CD14-positive monocyte (primary cell): ENCODE measurements around the gene TMEM117. TPM values are rescaled to one million over a fixed set of nuclear protein-coding genes. Genes with fewer than 3 reads are reported as not detected.

ENCODE experiments used
- DNase-seq, 3 donors: peaks; one replicate each; pipeline ENCODE4 v3.0.0-alpha.2; 2011 to 2022
- H2AFZ ChIP-seq: 2 replicates; pipeline ENCODE4 v1.6.0; 2012; ENCODE audit warnings: mild to moderate bottlenecking, low read depth, low read length, inconsistent platforms; ENCODE audit not compliant: insufficient read depth, poor library complexity, severe bottlenecking
- H3K27ac ChIP-seq, 2 donors: 1 replicate in 1 of 2; 2 replicates in 1 of 2; pipeline ENCODE4 v1.5.1; 2012 to 2013; ENCODE audit warnings: low read length in 2 of 2, control low read depth in 1 of 2, inconsistent platforms in 1 of 2, low read depth in 1 of 2, mild to moderate bottlenecking in 1 of 2
- H3K27me3 ChIP-seq, 2 donors: one replicate each; pipeline versions ENCODE4 v1.6.0 to v1.6.1; 2011 to 2013; ENCODE audit warnings: low read length in 2 of 2; ENCODE audit not compliant: control insufficient read depth in 2 of 2, insufficient read depth in 2 of 2
- H3K36me3 ChIP-seq, 2 donors: replicated peaks in 1 of 2; 1 replicate in 1 of 2; 2 replicates in 1 of 2; pipeline versions ENCODE4 v1.5.1 to v1.6.1; 2012 to 2013; ENCODE audit warnings: low read length in 2 of 2, control low read depth in 1 of 2, inconsistent platforms in 1 of 2, mild to moderate bottlenecking in 1 of 2; ENCODE audit not compliant: insufficient read depth in 2 of 2, control insufficient read depth in 1 of 2
- H3K4me1 ChIP-seq, 2 donors: 1 replicate in 1 of 2; 2 replicates in 1 of 2; pipeline versions ENCODE4 v1.5.1 to v1.6.1; 2012 to 2013; ENCODE audit warnings: low read length in 2 of 2, control low read depth in 1 of 2, inconsistent platforms in 1 of 2, mild to moderate bottlenecking in 1 of 2, moderate library complexity in 1 of 2; ENCODE audit not compliant: insufficient read depth in 2 of 2, control insufficient read depth in 1 of 2
- H3K4me2 ChIP-seq: replicated peaks from 2 replicates; pipeline ENCODE3; 2012; ENCODE audit warnings: low read length, moderate library complexity, mild to moderate bottlenecking; ENCODE audit not compliant: poor library complexity, severe bottlenecking; ENCODE audit errors: extremely low read depth
- H3K4me3 ChIP-seq, 3 experiments: fragments of 200-600 bp in 1 of 3; sonication (generic) in 1 of 3; replicated peaks in 1 of 3; 1 replicate in 2 of 3; 2 replicates in 1 of 3; pipeline ENCODE4 v1.5.1; 2011 to 2013; ENCODE audit warnings: low read length in 3 of 3, mild to moderate bottlenecking in 3 of 3, control low read depth in 2 of 3, low read depth in 2 of 3, inconsistent platforms in 1 of 3, moderate library complexity in 1 of 3
- H3K79me2 ChIP-seq: 2 replicates; pipeline ENCODE4 v1.6.0; 2012; ENCODE audit warnings: mild to moderate bottlenecking, control low read depth, inconsistent platforms, low read length, moderate library complexity; ENCODE audit not compliant: insufficient read depth
- H3K9ac ChIP-seq: 2 replicates; pipeline ENCODE4 v1.6.0; 2017; ENCODE audit warnings: low read length, mild to moderate bottlenecking; ENCODE audit not compliant: insufficient read depth, poor library complexity, severe bottlenecking
- H3K9me3 ChIP-seq, 2 donors: replicated peaks in 1 of 2; 1 replicate in 1 of 2; 2 replicates in 1 of 2; pipeline versions ENCODE4 v1.5.1 to v1.6.1; 2012 to 2013; ENCODE audit warnings: low read length in 2 of 2, control low read depth in 1 of 2; ENCODE audit not compliant: control insufficient read depth in 1 of 2, insufficient read depth in 1 of 2
- H4K20me1 ChIP-seq: 2 replicates; pipeline ENCODE4 v1.6.0; 2012; ENCODE audit warnings: mild to moderate bottlenecking, low read length, control low read depth, moderate library complexity; ENCODE audit not compliant: insufficient read depth
- H3K27ac Mint-ChIP-seq, 7 donors: one replicate each; pipeline ENCODE4 v1.8.0; 2020; ENCODE audit warnings: mild to moderate bottlenecking in 7 of 7, mixed read lengths in 7 of 7, moderate library complexity in 6 of 7, inconsistent platforms in 2 of 7
- H3K27me3 Mint-ChIP-seq, 3 donors: one replicate each; pipeline ENCODE4 v1.8.0; 2021 to 2022; ENCODE audit warnings: low read depth in 3 of 3, mild to moderate bottlenecking in 3 of 3, mixed read lengths in 3 of 3, moderate library complexity in 3 of 3, inconsistent platforms in 1 of 3
- H3K36me3 Mint-ChIP-seq, 2 donors: one replicate each; pipeline ENCODE4 v1.8.0; 2020; ENCODE audit warnings: mixed read lengths in 2 of 2, inconsistent platforms in 1 of 2, mild to moderate bottlenecking in 1 of 2
- H3K4me1 Mint-ChIP-seq: one replicate; pipeline ENCODE4 v1.8.0; 2020; ENCODE audit warnings: mild to moderate bottlenecking, mixed read lengths
- H3K4me3 Mint-ChIP-seq, 2 donors: one replicate each; pipeline ENCODE4 v1.8.0; 2020; ENCODE audit warnings: mild to moderate bottlenecking in 2 of 2, mixed read lengths in 2 of 2, moderate library complexity in 1 of 2
- H3K9me3 Mint-ChIP-seq, 7 donors: one replicate each; pipeline ENCODE4 v1.8.0; 2020 to 2022; ENCODE audit warnings: mixed read lengths in 7 of 7, mild to moderate bottlenecking in 6 of 7, moderate library complexity in 6 of 7, inconsistent platforms in 2 of 7
- WGBS: methylation state at CpG from one replicate; pipeline ENCODE4 v1.1.5; 2013; ENCODE audit warnings: missing lambda C conversion rate; ENCODE audit not compliant: insufficient coverage; 5-methylcytosine and 5-hydroxymethylcytosine counted together
- intact Hi-C, 2 donors: fragments of 100-400 bp; cut with micrococcal nuclease; formaldehyde crosslinking; loops; one replicate each; pipeline versions ENCODE4 v1.15.0 to v1.15.1; 2023
- polyA plus RNA-seq, 3 donors: library from polyadenylated mRNA; depleted of rRNA in 1 of 3; unstranded in 2 of 3; stranded (reverse) in 1 of 3; fragments of 300-500 nt in 2 of 3; fragments of >200 nt in 1 of 3; fragmentation: Illumina TruSeq in 2 of 3; gene quantifications; 1 replicate in 2 of 3; 2 replicates in 1 of 3; pipeline ENCODE4 v1.2.3, GENCODE V29; 2012 to 2021
- TF ChIP-seq, protein P1 (sequence below): fragments of 200-600 bp; IDR thresholded peaks from one replicate; pipeline ENCODE4 v1.8.0; 2022; ENCODE audit warnings: antibody characterized with exemption, mild to moderate bottlenecking

Gene TMEM117
- polyA plus RNA-seq, 3 donors, result 0.11 to 0.42 TPM; not detected in 1

DNA sequence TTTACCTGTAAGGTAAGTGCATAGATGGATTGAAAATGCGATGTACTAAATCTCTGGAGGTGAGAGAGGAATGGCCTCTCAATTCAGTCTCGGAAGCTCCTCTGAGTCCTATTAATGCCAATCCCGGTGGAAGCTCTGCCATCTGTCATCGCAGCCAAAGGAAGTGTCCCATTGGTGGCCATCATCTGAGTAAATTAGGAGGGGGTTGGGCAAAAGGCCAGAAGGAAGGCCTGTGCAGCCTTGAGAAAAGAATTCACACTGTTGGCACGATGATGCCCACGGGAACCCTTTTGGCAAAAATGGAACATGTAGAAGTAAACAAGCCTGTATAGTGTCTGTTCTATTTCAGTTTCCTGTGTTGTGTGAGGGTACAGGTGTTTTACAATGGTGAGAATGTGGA, 545.5 kb downstream of the TMEM117 start:
- 98% methylated on average over 5 of the region's 6 CpGs for WGBS
- H3K27ac ChIP-seq, result no peak overlapping the region
- no peak overlapping the region for H3K9ac ChIP-seq
- TF ChIP-seq, protein P1, sequence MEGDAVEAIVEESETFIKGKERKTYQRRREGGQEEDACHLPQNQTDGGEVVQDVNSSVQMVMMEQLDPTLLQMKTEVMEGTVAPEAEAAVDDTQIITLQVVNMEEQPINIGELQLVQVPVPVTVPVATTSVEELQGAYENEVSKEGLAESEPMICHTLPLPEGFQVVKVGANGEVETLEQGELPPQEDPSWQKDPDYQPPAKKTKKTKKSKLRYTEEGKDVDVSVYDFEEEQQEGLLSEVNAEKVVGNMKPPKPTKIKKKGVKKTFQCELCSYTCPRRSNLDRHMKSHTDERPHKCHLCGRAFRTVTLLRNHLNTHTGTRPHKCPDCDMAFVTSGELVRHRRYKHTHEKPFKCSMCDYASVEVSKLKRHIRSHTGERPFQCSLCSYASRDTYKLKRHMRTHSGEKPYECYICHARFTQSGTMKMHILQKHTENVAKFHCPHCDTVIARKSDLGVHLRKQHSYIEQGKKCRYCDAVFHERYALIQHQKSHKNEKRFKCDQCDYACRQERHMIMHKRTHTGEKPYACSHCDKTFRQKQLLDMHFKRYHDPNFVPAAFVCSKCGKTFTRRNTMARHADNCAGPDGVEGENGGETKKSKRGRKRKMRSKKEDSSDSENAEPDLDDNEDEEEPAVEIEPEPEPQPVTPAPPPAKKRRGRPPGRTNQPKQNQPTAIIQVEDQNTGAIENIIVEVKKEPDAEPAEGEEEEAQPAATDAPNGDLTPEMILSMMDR, result no peak
- no peak overlapping the region for H3K4me2 ChIP-seq
- H3K9me3 Mint-ChIP-seq, result peaks cover 0 to 5% (median 4%) of the 10 kb centered on the region in 7 donors
- H3K4me1 ChIP-seq, result no peaks in the 10 kb centered on the region
- no peaks in the 10 kb centered on the region for H3K27me3 Mint-ChIP-seq
- H3K4me3 ChIP-seq, result no peak overlapping the region
- peaks cover 0 to 10% of the 10 kb centered on the region in 2 donors for H3K9me3 ChIP-seq
- no peaks in the 10 kb centered on the region for H3K79me2 ChIP-seq
- no peak overlapping the region for H3K4me3 Mint-ChIP-seq
- no peaks in the 10 kb centered on the region for H3K4me1 Mint-ChIP-seq
- H4K20me1 ChIP-seq, result no peaks in the 10 kb centered on the region
- intact Hi-C loops, result no loop called here
- no peaks in the 10 kb centered on the region for H3K36me3 ChIP-seq
- no peak overlapping the region for H3K27ac Mint-ChIP-seq
- H3K36me3 Mint-ChIP-seq, result no peaks in the 10 kb centered on the region
- no peak for DNase-seq
- no peaks in the 10 kb centered on the region for H3K27me3 ChIP-seq
- H2AFZ ChIP-seq, result no peak overlapping the region

DNA sequence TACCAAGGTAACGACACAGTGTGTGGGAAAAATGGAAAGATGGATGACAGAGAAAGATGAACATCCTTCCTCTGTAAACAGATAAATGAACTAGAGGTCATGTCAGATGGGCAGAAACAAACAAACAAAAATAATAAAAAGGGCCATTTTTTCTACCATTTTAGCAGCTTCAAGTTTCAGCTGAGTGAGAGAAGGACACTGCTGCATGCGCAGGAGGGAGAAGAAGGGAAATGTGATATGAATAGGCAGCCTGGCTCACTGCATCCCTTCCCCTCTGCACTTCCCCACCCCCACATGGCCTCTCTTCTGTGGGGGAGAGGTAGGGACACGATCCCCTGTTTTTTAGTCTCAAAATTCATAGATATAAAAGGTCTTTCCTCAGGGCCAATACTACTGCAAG, 548.3 kb downstream of the TMEM117 start:
- Histone ChIP-seq H3K4me3 (no peak overlapping the region), H3K9ac (no peak overlapping the region), H4K20me1 (no peaks in the 10 kb centered on the region), H3K9me3 (peaks cover 0 to 5% of the 10 kb centered on the region in 2 donors), H3K4me2 (no peak overlapping the region), H2AFZ (no peak overlapping the region), H3K36me3 (no peaks in the 10 kb centered on the region), H3K4me1 (no peaks in the 10 kb centered on the region), H3K79me2 (no peaks in the 10 kb centered on the region), H3K27me3 (no peaks in the 10 kb centered on the region), H3K27ac (no peak overlapping the region)
- Mint-ChIP-seq H3K4me1 (no peaks in the 10 kb centered on the region), H3K27ac (no peak overlapping the region), H3K9me3 (peaks cover 0 to 2% (median under 1%) of the 10 kb centered on the region in 7 donors), H3K27me3 (no peaks in the 10 kb centered on the region), H3K36me3 (no peaks in the 10 kb centered on the region), H3K4me3 (no peak overlapping the region)
- DNase-seq, result no peak
- no CpG with 5 or more reads among the region's 3 CpGs for WGBS
- intact Hi-C loops, result no loop called here
- TF ChIP-seq, protein P1, result no peak
